Uterus (tissue), 4 donors: ENCODE data around the gene ADARB1. TPM values are rescaled to one million over a fixed set of nuclear protein-coding genes. Genes with fewer than 3 reads are reported as not detected.

Source experiments
- DNase-seq, 2 donors: peaks; one replicate each; pipeline ENCODE4 v3.0.0-alpha.2; 2019 to 2020
- H3K27ac ChIP-seq, 2 donors: fragments of 200-600 bp; sonication (generic); 1 replicate in 1 of 2; 2 replicates in 1 of 2; pipeline ENCODE4 v1.5.1; 2016 to 2018
- H3K27me3 ChIP-seq, 2 donors: fragments of 200-600 bp; sonication (generic); one replicate each; pipeline ENCODE4 v1.5.1; 2018 to 2019; ENCODE audit warnings: control low read depth in 1 of 2
- H3K36me3 ChIP-seq, 2 donors: fragments of 200-600 bp; sonication (generic); one replicate each; pipeline ENCODE4 v1.5.1; 2019; ENCODE audit warnings: control low read depth in 1 of 2
- H3K4me1 ChIP-seq, 2 donors: fragments of 200-600 bp; sonication (generic); one replicate each; pipeline ENCODE4 v1.5.1; 2018 to 2019; ENCODE audit warnings: control low read depth in 1 of 2
- H3K4me3 ChIP-seq, 2 donors: fragments of 200-600 bp; sonication (generic); 1 replicate in 1 of 2; 2 replicates in 1 of 2; pipeline ENCODE4 v1.5.1; 2018 to 2019; ENCODE audit warnings: mild to moderate bottlenecking in 1 of 2
- H3K9me3 ChIP-seq, 2 donors: fragments of 200-600 bp; sonication (generic); one replicate each; pipeline ENCODE4 v1.5.1; 2019; ENCODE audit warnings: control low read depth in 1 of 2
- CTCF ChIP-seq, 4 experiments: fragments of 200-600 bp in 2 of 4; fragments of 450-650 bp in 2 of 4; sonication (generic) in 2 of 4; IDR thresholded peaks; one replicate each; pipeline ENCODE4 v1.5.1; 2016 to 2019; ENCODE audit warnings: antibody characterized with exemption in 4 of 4, mild to moderate bottlenecking in 2 of 4, moderate library complexity in 1 of 4
- POLR2A ChIP-seq, 2 donors: fragments of 450-650 bp; IDR thresholded peaks; one replicate each; pipeline ENCODE4 v1.6.1; 2016; ENCODE audit warnings: antibody characterized with exemption in 2 of 2, mild to moderate bottlenecking in 1 of 2, moderate library complexity in 1 of 2
- intact Hi-C: fragments of 100-400 bp; cut with DNase I; formaldehyde crosslinking; loops from one replicate; pipeline ENCODE4 v1.15.1; 2023; ENCODE audit warnings: low total_unique reads
- total RNA-seq, 4 donors: library from RNA; depleted of rRNA in 3 of 4; stranded (reverse); fragments of >200 nt in 3 of 4; gene quantifications; one replicate each; pipeline versions ENCODE4 v1.1.0 to v1.2.4, GENCODE V29; 2014 to 2023
- donor health status: DM: yes; HTN: yes; CAD: no.

ADARB1 gene
- total RNA-seq, 4 donors from 2014 or later, result 21.8 to 69.6 (median 43.3) TPM

- Histone ChIP-seq H3K27me3 (no peaks in the 10 kb centered on the region), H3K4me1 (peaks cover 9 to 10% of the 10 kb centered on the region in 2 donors), H3K36me3 (no peaks in the 10 kb centered on the region), H3K27ac (no peak overlapping the region), H3K4me3 (no peak overlapping the region), H3K9me3 (no peaks in the 10 kb centered on the region)
- intact Hi-C loops, result no loop called here
- no peak for TF ChIP-seq CTCF (IDR thresholded peaks at IDR 0.05)
- TF ChIP-seq POLR2A (IDR thresholded peaks at IDR 0.05), result no peak
- DNase-seq, result no peak
Observed at GRCh38 chr21:45124596-45124995, 50.2 kb downstream of the ADARB1 start.

DNA sequence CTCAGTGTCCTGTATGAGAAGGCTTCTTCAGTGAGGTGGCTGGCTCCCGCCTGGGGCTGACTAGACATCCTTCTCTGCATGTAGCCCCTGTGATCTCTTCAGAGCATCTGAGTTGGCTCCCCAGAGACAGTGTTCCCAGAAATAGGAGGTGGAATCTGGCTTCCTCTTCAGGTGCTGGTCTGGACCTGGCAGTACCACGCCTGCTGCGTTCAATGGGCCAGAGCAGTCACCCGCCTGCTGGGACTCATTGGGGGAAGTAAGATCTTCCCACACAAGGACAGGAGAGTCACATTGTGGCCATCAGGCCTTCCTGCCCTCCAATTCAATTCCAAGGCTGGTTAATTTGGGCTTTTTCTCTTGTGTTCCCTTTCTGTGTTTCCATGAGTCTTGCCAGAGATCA lies 51.0 kb downstream of the ADARB1 start:
- no peak overlapping the region for H3K27ac ChIP-seq
- peaks cover 7 to 9% of the 10 kb centered on the region in 2 donors for H3K4me1 ChIP-seq
- TF ChIP-seq CTCF (IDR thresholded peaks at IDR 0.05) (no peak), POLR2A (IDR thresholded peaks at IDR 0.05) (no peak)
- no peaks in the 10 kb centered on the region for H3K27me3 ChIP-seq
- H3K36me3 ChIP-seq, result no peaks in the 10 kb centered on the region
- no peak overlapping the region for H3K4me3 ChIP-seq
- DNase-seq, result no peak
- intact Hi-C loops, result no loop called here
- no peaks in the 10 kb centered on the region for H3K9me3 ChIP-seq

- Histone ChIP-seq H3K4me1 (peaks cover 5 to 10% of the 10 kb centered on the region in 2 donors), H3K9me3 (no peaks in the 10 kb centered on the region), H3K27ac (no peak overlapping the region), H3K36me3 (no peaks in the 10 kb centered on the region), H3K4me3 (no peak overlapping the region), H3K27me3 (no peaks in the 10 kb centered on the region)
- TF ChIP-seq POLR2A (IDR thresholded peaks at IDR 0.05) (no peak), CTCF (IDR thresholded peaks at IDR 0.05) (no peak)
- intact Hi-C loops, result no loop called here
- no peak for DNase-seq
Observed at GRCh38 chr21:45126204-45126626, 51.8 kb downstream of the ADARB1 start.

GRCh38 chr21:45126983-45127382 lies 52.6 kb downstream of the ADARB1 start:
- Histone ChIP-seq H3K27me3 (no peaks in the 10 kb centered on the region), H3K36me3 (no peaks in the 10 kb centered on the region), H3K9me3 (no peaks in the 10 kb centered on the region), H3K27ac (no peak overlapping the region), H3K4me1 (peaks cover 5 to 17% of the 10 kb centered on the region in 2 donors), H3K4me3 (no peak overlapping the region)
- no peak for TF ChIP-seq POLR2A (IDR thresholded peaks at IDR 0.05)
- TF ChIP-seq CTCF (IDR thresholded peaks at IDR 0.05), result no peak
- no peak for DNase-seq
- intact Hi-C loops, result no loop called here

DNA sequence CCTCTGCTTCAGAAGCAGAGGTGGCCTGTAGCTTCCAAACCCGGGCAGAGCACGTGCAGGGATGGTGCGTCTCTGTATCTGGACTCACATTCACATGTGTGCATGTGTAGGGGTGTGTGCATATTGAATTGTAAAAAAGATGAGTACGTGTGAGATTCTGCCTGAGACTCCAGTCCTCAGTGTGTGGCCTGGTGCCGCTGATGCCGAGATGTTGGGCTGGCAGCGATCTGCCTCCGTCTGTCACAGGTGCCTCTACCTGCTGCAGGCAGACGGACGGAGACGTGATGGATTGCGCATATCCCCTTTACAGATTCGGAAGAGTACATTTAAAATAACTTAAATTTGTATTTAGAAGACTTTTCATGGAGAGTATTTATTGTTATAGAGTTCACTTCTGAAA lies 53.6 kb downstream of the ADARB1 start:
- no peaks in the 10 kb centered on the region for H3K36me3 ChIP-seq
- no peak for DNase-seq
- peaks cover 0 to 18% of the 10 kb centered on the region in 2 donors for H3K4me1 ChIP-seq
- intact Hi-C loops, result no loop called here
- no peak overlapping the region for H3K27ac ChIP-seq
- no peaks in the 10 kb centered on the region for H3K27me3 ChIP-seq
- H3K9me3 ChIP-seq, result no peaks in the 10 kb centered on the region
- TF ChIP-seq CTCF (IDR thresholded peaks at IDR 0.05), result no peak
- TF ChIP-seq POLR2A (IDR thresholded peaks at IDR 0.05), result no peak
- no peak overlapping the region for H3K4me3 ChIP-seq
